H1 (cell line): ENCODE data around the gene HOATZ. TPM values are rescaled to one million over a fixed set of nuclear protein-coding genes. Genes with fewer than 3 reads are reported as not detected.
A peak's percentile ranks its signal among the peaks of the same experiment; 100 is the strongest.

Experiments
- CTCF ChIA-PET: fragments of 300-600 bp; sonication (Branson Sonifier 250); formaldehyde crosslinking; loops from one replicate; lab custom pipeline; 2021; ENCODE audit not compliant: partially characterized antibody; lab: Charles Lee
- POLR2A ChIA-PET: fragments of 300-600 bp; sonication (Branson Sonifier 250); formaldehyde crosslinking; loops from one replicate; lab custom pipeline; 2021; ENCODE audit warnings: inconsistent platforms; ENCODE audit not compliant: partially characterized antibody; lab: Charles Lee
- DNase-seq, 2 experiments: peaks; one replicate each; pipeline versions ENCODE4 v3.0.0 to v3.0.0-alpha.2; 2010 to 2022; ENCODE audit warnings: low spot score in 2 of 2, low read depth in 1 of 2, mixed read lengths in 1 of 2
- FAIRE-seq: peaks from 2 replicates; lab custom pipeline; 2011; peaks lifted over from hg19 to GRCh38; lab: Jason Lieb, UNC
- H2AFZ ChIP-seq: 2 replicates; pipeline ENCODE4 v1.8.1; 2012; ENCODE audit warnings: low read length, inconsistent platforms
- H2AK5ac ChIP-seq: 2 replicates; pipeline ENCODE4 v1.6.1; 2013; ENCODE audit warnings: low read depth, low read length
- H2BK120ac ChIP-seq: replicated peaks from 2 replicates; pipeline ENCODE3; 2013; ENCODE audit warnings: low read depth, low read length, inconsistent platforms
- H2BK12ac ChIP-seq: 2 replicates; pipeline ENCODE4 v1.6.1; 2013; ENCODE audit warnings: low read depth, low read length
- H2BK15ac ChIP-seq: 2 replicates; pipeline ENCODE4 v1.6.1; 2013; ENCODE audit warnings: low read length
- H2BK20ac ChIP-seq: 2 replicates; pipeline ENCODE4 v1.6.1; 2013; ENCODE audit warnings: low read length
- H2BK5ac ChIP-seq: 2 replicates; pipeline ENCODE4 v1.6.1; 2013; ENCODE audit warnings: low read depth, low read length
- H3K14ac ChIP-seq: 2 replicates; pipeline ENCODE4 v1.6.1; 2013; ENCODE audit warnings: inconsistent platforms; ENCODE audit not compliant: insufficient read length
- H3K18ac ChIP-seq: 2 replicates; pipeline ENCODE4 v1.6.1; 2013; ENCODE audit warnings: low read length; ENCODE audit errors: extremely low read depth
- H3K23ac ChIP-seq: 2 replicates; pipeline ENCODE4 v1.6.1; 2013; ENCODE audit warnings: inconsistent platforms; ENCODE audit not compliant: insufficient read length
- H3K23me2 ChIP-seq: 2 replicates; pipeline ENCODE4 v1.6.1; 2013; ENCODE audit warnings: low read depth, low read length
- H3K27ac ChIP-seq: 2 replicates; pipeline ENCODE4 v1.6.1; 2011; ENCODE audit warnings: low read depth, low read length, inconsistent platforms
- H3K27me3 ChIP-seq, 4 experiments: replicated peaks in 1 of 4; 1 replicate in 1 of 4; 2 replicates in 3 of 4; pipeline versions ENCODE4 v1.6.1 to v1.8.1; 2011 to 2013; ENCODE audit warnings: low read length in 3 of 4, mild to moderate bottlenecking in 3 of 4, inconsistent platforms in 2 of 4, mixed read lengths in 2 of 4, moderate library complexity in 1 of 4; ENCODE audit not compliant: control insufficient read depth in 3 of 4, insufficient read depth in 3 of 4; ENCODE audit errors: extremely low read depth in 1 of 4
- H3K36me3 ChIP-seq, 4 experiments: 2 replicates each; pipeline versions ENCODE4 v1.6.1 to v1.8.1; 2011 to 2013; ENCODE audit warnings: mild to moderate bottlenecking in 4 of 4, low read length in 3 of 4, moderate library complexity in 2 of 4, control low read depth in 1 of 4, inconsistent platforms in 1 of 4; ENCODE audit not compliant: insufficient read depth in 4 of 4, control insufficient read depth in 2 of 4
- H3K4ac ChIP-seq: replicated peaks from 2 replicates; pipeline ENCODE3; 2013; ENCODE audit warnings: low read length, low read depth, mixed read lengths, inconsistent platforms; ENCODE audit not compliant: insufficient read length
- H3K4me1 ChIP-seq, 4 experiments: replicated peaks in 1 of 4; 1 replicate in 1 of 4; 2 replicates in 3 of 4; pipeline versions ENCODE4 v1.6.1 to v1.8.1; 2011 to 2013; ENCODE audit warnings: low read length in 3 of 4, inconsistent platforms in 2 of 4, mixed read lengths in 1 of 4; ENCODE audit not compliant: insufficient read depth in 4 of 4, control insufficient read depth in 3 of 4
- H3K4me2 ChIP-seq, 2 experiments: 2 replicates each; pipeline versions ENCODE4 v1.6.1 to v1.8.1; 2011 to 2013; ENCODE audit warnings: low read depth in 2 of 2, low read length in 2 of 2, control low read depth in 1 of 2, inconsistent platforms in 1 of 2, mild to moderate bottlenecking in 1 of 2; ENCODE audit not compliant: insufficient read depth in 1 of 2
- H3K4me3 ChIP-seq, 4 experiments: fragments of 200-600, 300-600 bp in 1 of 4; sonication (generic), shearing (Covaris generic), sonication (Bioruptor Twin) in 1 of 4; 2 replicates each; pipeline versions ENCODE4 v1.5.1 to v1.8.1; 2011 to 2016; ENCODE audit warnings: low read length in 4 of 4, low read depth in 3 of 4, control low read depth in 2 of 4, inconsistent platforms in 2 of 4, mild to moderate bottlenecking in 2 of 4, mixed read lengths in 1 of 4, moderate library complexity in 1 of 4; ENCODE audit not compliant: insufficient read depth in 2 of 4; ENCODE audit errors: extremely low read depth in 1 of 4
- H3K56ac ChIP-seq: replicated peaks from 2 replicates; pipeline ENCODE3; 2013; ENCODE audit warnings: low read depth, mild to moderate bottlenecking, mixed read lengths, low read length, inconsistent platforms; ENCODE audit not compliant: insufficient read length
- H3K79me1 ChIP-seq: 2 replicates; pipeline ENCODE4 v1.6.1; 2013; ENCODE audit warnings: low read depth, low read length, control low read depth
- H3K79me2 ChIP-seq, 2 experiments: 2 replicates each; pipeline versions ENCODE4 v1.6.1 to v1.8.1; 2012 to 2013; ENCODE audit warnings: low read length in 2 of 2, mild to moderate bottlenecking in 2 of 2, inconsistent platforms in 1 of 2; ENCODE audit not compliant: insufficient read depth in 2 of 2, control insufficient read depth in 1 of 2
- H3K9ac ChIP-seq, 4 experiments: replicated peaks in 1 of 4; 1 replicate in 1 of 4; 2 replicates in 3 of 4; pipeline versions ENCODE4 v1.6.1 to v1.8.1; 2011 to 2013; ENCODE audit warnings: low read depth in 3 of 4, low read length in 3 of 4, control low read depth in 2 of 4, mild to moderate bottlenecking in 2 of 4, moderate library complexity in 2 of 4, inconsistent platforms in 1 of 4; ENCODE audit errors: extremely low read depth in 1 of 4
- H3K9me3 ChIP-seq, 2 experiments: 2 replicates each; pipeline versions ENCODE4 v1.6.1 to v1.8.1; 2012 to 2013; ENCODE audit warnings: mild to moderate bottlenecking in 2 of 2, moderate library complexity in 2 of 2, control low read depth in 1 of 2, inconsistent platforms in 1 of 2, low read depth in 1 of 2, low read length in 1 of 2, mixed read lengths in 1 of 2; ENCODE audit not compliant: insufficient read depth in 2 of 2
- H4K20me1 ChIP-seq, 2 experiments: replicated peaks in 1 of 2; 2 replicates each; pipeline versions ENCODE3 to v1.8.1; 2011 to 2013; ENCODE audit warnings: inconsistent platforms in 2 of 2, low read length in 2 of 2, mild to moderate bottlenecking in 1 of 2; ENCODE audit not compliant: insufficient read depth in 2 of 2, control insufficient read depth in 1 of 2
- H4K5ac ChIP-seq: 2 replicates; pipeline ENCODE4 v1.6.1; 2013; ENCODE audit warnings: low read length, low read depth, mixed read lengths, inconsistent platforms; ENCODE audit not compliant: insufficient read length
- H4K8ac ChIP-seq: 2 replicates; pipeline ENCODE4 v1.8.0; 2013; ENCODE audit warnings: mild to moderate bottlenecking, moderate library complexity, low read length, inconsistent platforms; ENCODE audit not compliant: insufficient read depth; ENCODE audit errors: extremely low read depth
- H4K91ac ChIP-seq: replicated peaks from 2 replicates; pipeline ENCODE3; 2013; ENCODE audit warnings: low read length, mixed read lengths, inconsistent platforms; ENCODE audit not compliant: insufficient read length
- WGBS, 2 experiments: shearing (Covaris generic) in 1 of 2; methylation state at CpG; one replicate each; pipeline versions ENCODE4 v1.1.6 to v1.1.7; 2013 to 2015; ENCODE audit warnings: low lambda C conversion rate in 2 of 2, mixed read lengths in 2 of 2, inconsistent platforms in 1 of 2, low coverage in 1 of 2, missing lambda C conversion rate in 1 of 2; ENCODE audit not compliant: insufficient replicate concordance in 2 of 2, insufficient coverage in 1 of 2, insufficient read length in 1 of 2; ENCODE audit errors: extremely low coverage in 1 of 2, missing lambda C conversion rate in 1 of 2; 5-methylcytosine and 5-hydroxymethylcytosine counted together
- polyA plus RNA-seq, 7 experiments: library from polyadenylated mRNA; depleted of rRNA in 3 of 7; stranded (reverse) in 5 of 7; unstranded in 2 of 7; fragments of >200 nt in 5 of 7; fragments of 200-250 nt in 2 of 7; gene quantifications; 1 replicate in 5 of 7; 2 replicates in 1 of 7; 4 replicates in 1 of 7; pipeline versions ENCODE4 v1.2.1 to v1.2.3, GENCODE V29; 2011 to 2013; ENCODE audit warnings: missing spikeins in 2 of 7, mixed read lengths in 2 of 7
- total RNA-seq: library from RNA; stranded (reverse); fragmentation: NEBNext Ultra II Directional; extraction: Animal tissue kit (Norgen Biotek cat#: 25700); gene quantifications from 2 replicates; pipeline ENCODE4 v1.2.1, GENCODE V29; 2021

HOATZ gene
- total and polyA plus RNA-seq, 2 of the 8 experiments (the other 6 are each of a cell fraction or from before 2014, with no cell fraction given), result not detected

GRCh38 chr11:111565114-111565720, 50.6 kb downstream of the HOATZ start:
- no peaks in the 10 kb centered on the region for H3K23me2 ChIP-seq
- H3K4ac ChIP-seq, result no peak overlapping the region
- DNase-seq (peak in 1 of 2 experiments; percentile 72), FAIRE-seq (peak; percentile 87)
- peak overlapping the region; percentile 13; the same call in 1 of the 2 replicates for H3K18ac ChIP-seq
- no peak overlapping the region for H3K23ac ChIP-seq
- H3K9ac ChIP-seq, result no peak overlapping the region
- H3K4me2 ChIP-seq, result no peak overlapping the region
- no peak overlapping the region for H3K27ac ChIP-seq
- H3K14ac ChIP-seq, result no peak overlapping the region
- no peaks in the 10 kb centered on the region for H3K79me2 ChIP-seq
- POLR2A ChIA-PET, result interaction anchor here (0.7 to 1.5 kb wide), 2 partner anchors 33 to 201 kb away, joined by 3 read pairs; partner anchors contain the start of gene PPP2R1B
- H2AK5ac ChIP-seq, result no peak overlapping the region
- H4K8ac ChIP-seq, result no peak overlapping the region
- H2BK12ac ChIP-seq, result no peak overlapping the region; the same call in 1 of the 2 replicates
- H3K9me3 ChIP-seq, result no peaks in the 10 kb centered on the region
- no peak overlapping the region for H2BK20ac ChIP-seq
- no peak overlapping the region for H2BK5ac ChIP-seq
- H2BK120ac ChIP-seq, result no peak overlapping the region
- H3K27me3 ChIP-seq, result no peaks in the 10 kb centered on the region
- H2BK15ac ChIP-seq, result no peak overlapping the region
- no peak overlapping the region for H4K91ac ChIP-seq
- no peak overlapping the region for H2AFZ ChIP-seq
- no peaks in the 10 kb centered on the region for H3K36me3 ChIP-seq
- no peaks in the 10 kb centered on the region for H3K79me1 ChIP-seq
- H4K20me1 ChIP-seq, result no peaks in the 10 kb centered on the region
- no peak overlapping the region for H3K4me3 ChIP-seq
- H3K56ac ChIP-seq, result no peak overlapping the region
- no peak overlapping the region for H4K5ac ChIP-seq
- CTCF ChIA-PET, result interaction anchor here (0.6 to 3.6 kb wide), 19 partner anchors 12 to 1297 kb away, joined by 3 to 30 read pairs (median 4); no protein-coding TSS in a partner anchor
- H3K4me1 ChIP-seq, result peaks cover 0 to 6% (median 4%) of the 10 kb centered on the region in 4 experiments; a peak in 4 of 7 replicates
- 55% methylated on average over 4 of the region's 4 CpGs; no CpG with 5 or more reads in 1 of the 2 experiments for WGBS, 2 experiments
